ENCODE results near the gene GJC1.
"Not testable (repeated sequence)": the region's sequence is repeated elsewhere in the genome, so short reads cannot be mapped to it uniquely, and the experiment has no call there.

The GJC1 gene

DNA sequence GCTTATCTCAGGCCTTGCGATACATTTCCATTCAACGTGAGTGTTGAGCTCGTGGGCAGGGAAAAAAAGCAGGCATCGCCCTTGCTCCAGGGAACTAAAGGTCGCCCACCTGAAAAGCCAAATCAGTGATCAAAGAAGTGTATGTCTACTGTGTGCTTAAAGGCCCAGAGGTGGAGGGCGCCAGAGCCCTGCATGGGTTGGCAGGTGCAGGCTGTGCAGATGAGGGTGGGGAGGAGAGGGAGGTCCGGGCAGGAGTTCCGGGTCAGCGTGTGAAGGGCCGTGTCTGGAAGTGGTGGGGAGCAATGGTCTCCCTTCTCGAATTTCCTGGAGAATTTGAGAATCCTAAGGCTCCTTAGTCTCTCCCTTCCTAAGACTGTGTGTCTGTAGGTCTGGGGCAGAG, 64.1 kb downstream of the GJC1 start:
- in situ Hi-C loops (cut with MboI; ENCODE audit: low sequenced_read_pairs) = no loop called here

DNA sequence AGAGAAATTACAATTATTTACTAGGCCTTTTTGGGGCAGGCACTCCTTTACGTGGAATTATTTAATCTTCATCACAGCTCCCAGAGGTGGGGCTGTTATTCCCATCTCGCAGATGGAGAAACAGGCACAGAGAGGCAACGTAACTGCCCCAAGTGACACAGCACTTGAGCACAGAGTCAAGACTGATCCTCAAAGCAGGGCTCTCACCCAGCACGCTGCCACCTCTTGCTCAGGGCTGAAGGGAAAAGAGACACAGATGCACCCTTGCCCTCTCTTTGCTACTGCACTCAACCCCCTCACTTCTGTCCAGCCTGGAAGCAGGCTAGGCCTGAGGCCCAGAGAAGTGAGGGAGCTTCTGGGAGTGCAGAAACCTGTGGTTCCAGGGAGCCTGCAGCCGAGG, 66.9 kb downstream of the GJC1 start:
- in situ Hi-C loops (cut with MboI; ENCODE audit: low sequenced_read_pairs) = no loop called here

DNA sequence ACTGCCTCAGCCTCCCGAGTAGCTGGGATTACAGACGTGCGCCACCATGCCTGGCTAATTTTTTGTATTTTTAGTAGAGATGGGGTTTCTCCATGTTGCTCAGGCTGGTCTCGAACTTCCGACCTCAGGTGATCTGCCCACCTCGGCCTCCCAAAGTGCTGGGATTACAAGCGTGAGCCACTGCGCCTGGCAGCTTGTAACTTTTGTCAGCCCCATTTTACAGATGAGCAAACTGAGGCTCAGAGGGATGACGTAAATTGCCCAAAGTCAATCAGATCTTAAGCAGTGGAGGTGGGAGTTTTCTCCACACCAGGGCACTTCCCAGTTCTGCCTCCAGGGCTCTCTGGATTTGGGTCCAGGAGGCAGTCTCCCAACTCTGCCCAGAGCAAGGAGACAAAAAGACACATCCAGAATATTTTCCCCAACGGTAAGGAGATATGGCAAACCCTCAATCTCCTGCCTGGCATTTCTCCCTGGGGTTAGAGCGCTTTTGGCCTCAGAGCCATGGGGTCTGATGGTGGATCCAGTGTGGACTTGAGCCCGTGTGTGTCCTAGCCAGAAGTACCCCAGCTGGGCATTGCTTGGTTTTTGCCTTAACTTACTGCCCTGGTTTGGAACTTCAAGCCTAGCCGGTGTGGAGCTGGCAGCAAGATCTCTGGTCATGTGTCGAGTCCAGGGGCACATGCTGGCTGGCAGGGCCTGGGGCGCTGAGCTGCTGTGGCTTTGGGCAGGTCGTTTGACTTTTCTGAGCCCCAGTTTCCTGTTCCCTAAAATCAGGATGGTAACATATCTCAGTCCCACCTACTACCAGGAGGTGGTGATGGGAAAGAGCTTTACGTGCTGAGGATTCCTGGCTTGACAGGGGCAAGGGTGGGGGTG, 67.9 kb downstream of the GJC1 start:
- in situ Hi-C loops (cut with MboI; ENCODE audit: low sequenced_read_pairs) = no loop called here

DNA sequence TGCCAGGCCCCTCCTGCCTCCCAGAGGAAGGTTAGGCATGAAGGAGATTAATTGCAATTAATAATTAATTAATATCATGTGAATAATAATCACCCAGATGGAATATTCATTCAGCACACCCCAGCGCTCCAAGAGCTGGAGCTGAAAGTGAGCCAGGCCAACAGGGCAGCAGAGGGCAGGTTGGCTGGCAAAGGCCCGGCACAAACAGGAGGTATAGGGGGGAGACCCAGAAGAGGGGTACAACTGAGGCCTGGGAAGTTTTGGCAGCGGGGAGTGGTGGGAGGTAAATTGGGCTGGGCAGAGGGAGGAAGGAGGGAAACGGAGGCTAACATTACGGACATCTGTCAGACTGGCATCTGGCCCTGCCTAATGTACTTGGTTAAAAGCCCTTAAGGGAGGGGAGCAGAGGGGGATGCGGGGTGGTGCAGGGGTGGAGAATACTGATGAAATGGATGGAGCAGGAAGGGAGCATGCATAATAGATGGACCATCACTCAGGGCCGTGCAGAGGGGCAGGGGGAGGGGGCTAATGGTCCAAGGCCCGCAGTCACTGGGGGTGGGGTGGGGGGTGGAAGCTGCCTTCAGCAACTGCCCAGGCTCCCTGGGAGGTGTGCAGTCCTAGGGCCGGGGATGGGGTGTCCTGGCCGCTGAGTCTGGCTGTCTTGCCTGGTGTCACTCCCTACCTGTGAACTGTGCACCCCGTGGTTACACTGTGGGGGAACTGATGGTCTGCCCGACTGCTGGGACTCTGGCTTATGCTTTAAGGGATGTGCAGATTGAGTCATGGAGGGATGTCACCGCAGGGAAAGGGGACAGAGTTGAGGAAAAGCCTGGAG, 69.4 kb downstream of the GJC1 start:
- in situ Hi-C loops (cut with MboI; ENCODE audit: low sequenced_read_pairs) = no loop called here

DNA sequence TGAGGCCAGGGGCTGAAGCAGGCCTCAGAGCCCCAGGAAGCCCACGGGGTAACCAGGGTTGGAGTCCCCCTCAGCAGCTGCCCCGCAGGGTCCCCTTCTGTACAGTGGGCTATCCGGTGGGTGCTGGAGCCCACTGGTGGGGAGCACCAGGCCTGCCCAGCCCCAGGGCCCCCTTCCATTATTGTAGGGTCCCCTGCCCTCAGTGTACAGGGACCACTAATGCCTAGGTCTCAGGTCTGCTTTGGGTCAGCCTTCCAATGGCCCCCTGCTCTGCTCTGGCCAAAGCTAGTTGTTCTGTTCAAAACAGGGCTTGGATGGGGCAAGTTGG, 70.2 kb downstream of the GJC1 start:
- in situ Hi-C loops (cut with MboI; ENCODE audit: low sequenced_read_pairs) = no loop called here

DNA sequence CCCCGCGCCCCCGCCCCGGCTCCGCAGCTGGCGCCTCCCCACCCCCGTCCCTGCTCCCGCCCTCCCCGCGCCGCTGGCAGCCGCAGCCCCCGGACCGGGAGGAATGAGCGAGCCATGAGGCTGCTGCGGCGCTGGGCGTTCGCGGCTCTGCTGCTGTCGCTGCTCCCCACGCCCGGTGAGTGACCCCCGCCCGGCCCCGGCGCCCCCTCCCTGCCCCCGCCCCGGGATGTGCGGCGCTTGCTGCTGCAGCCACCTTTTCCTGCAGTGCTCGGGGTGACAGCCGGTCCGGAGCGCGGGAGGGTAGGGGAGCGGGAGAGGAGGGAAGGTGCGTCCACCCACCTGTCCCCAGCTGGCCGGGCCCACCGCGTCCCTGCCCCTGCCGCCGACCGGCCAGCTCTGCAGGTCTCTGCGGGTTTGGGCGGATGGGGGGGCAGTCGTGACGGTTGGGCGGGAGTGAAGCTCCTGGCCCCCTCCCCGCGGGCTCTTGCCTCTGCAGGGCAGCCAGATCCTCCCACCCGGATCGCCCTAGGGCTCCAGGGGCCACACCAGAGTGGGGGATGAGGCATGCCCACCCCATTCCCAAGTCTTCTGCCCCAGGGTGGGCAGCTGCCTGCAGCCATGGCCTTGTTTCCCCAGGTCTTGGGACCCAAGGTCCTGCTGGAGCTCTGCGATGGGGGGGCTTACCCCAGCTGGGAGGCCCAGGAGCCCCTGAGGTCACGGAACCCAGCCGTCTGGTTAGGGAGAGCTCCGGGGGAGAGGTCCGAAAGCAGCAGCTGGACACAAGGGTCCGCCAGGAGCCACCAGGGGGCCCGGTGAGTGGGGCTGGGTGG, 70.8 kb downstream of the GJC1 start:
- in situ Hi-C loops (cut with MboI; ENCODE audit: low sequenced_read_pairs) = no loop called here

DNA sequence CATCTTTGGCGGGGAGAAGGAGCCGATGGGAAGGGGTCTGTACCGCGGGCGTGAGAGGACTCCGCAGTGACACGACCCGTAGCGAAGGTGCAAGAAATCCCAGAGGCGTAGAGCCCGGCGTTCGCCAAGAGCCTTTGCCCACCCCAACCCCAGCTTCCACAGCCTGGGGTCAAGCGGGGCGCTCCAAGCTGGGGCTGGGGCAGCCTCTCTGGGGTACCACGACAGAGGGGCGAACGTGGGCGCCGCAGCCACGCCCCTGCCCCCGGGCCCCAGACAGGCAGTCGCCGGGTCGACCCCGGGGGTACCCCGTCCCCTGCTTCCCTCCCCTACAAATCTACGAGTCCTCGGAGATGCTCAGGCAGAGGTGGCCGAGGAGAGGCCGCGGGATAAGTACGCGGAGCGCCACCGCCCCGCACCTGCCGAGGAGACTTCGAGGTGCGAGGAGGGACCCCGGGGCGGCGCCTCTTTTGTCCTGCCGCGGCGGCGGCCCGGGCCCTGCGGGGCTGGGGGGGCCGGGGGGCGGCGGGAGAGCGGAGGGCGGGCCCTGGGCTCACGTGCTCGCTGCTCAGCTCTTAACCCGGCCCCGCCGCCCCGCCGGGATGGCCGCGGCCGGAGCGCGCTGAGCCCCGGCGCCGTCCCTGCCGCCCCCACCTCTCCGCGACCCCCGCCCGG, 71.5 kb downstream of the GJC1 start, which contains the start of gene ADAM11:
ADAM11 (plus strand) TSS at position 575 of the 672 bp plus-strand sequence. CDS start 212 bp downstream, outside the sequence.
- in situ Hi-C loops (cut with MboI; ENCODE audit: low sequenced_read_pairs) = no loop called here

DNA sequence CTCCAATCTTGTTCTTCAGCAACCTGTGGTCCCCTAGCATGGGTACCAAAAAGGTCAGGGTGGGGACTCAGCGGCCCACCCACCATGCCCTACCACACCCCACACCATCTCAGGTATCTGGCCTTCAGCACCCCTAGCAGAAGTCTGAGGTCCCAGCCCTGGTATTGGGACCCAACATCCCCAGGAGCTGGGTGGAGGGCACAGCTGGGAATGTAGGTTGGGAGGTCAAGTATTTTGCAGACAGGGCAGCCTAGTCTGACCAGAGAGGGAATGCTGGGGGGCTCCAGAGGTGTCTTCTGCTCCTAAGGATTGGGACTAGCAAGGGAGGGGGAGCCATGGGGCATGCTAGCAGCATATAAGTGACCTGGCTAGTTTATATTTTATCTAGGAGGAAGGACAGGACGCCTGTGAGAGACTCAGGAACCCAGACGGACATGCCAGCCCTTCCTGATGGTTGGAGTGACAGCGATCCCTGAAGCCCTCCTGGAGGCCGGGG, 72.1 kb downstream of the GJC1 start:
- in situ Hi-C loops (cut with MboI; ENCODE audit: low sequenced_read_pairs) = no loop called here

DNA sequence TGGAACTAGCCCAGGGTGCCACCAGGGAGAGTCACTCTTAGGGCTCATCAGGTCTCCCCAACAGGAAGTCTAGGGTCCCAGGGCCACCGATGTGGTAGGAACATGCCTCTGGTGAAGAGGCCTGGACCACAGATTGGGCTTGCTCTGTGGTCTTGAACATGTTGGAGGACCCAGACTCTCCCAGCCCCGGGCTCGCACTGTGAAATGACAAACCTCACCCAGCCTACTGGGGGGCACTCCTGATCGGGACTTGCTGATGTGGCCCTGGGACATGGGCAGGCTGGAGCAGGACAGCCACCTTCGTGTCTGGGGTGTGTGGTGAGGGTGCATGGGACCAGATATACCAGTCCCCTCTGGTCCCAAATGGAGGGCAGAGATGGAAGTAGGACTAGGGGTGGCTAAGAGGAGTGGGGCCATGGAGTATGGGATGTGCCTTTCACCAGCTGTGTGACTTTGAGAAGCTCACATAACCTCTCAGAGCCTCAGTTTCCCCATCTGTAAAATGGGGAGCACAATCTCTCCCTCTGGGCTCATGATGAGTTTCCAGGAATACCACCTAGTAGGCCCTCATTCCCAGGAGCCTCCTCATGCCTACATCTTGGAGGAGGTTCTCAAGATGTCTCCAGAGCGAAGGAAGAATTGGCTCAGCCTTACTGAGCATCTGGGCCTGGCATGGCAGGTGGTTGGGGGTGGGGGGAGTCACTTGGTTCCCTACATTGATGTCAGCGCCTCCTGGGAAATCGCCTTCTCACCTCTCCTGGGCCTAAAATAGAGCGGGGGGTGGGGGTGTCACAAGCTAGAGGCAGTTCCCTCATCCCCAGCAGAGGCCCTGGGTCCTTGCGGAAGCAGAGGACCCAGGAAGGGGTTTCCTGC, 72.8 kb downstream of the GJC1 start:
- in situ Hi-C loops (cut with MboI; ENCODE audit: low sequenced_read_pairs) = no loop called here

DNA sequence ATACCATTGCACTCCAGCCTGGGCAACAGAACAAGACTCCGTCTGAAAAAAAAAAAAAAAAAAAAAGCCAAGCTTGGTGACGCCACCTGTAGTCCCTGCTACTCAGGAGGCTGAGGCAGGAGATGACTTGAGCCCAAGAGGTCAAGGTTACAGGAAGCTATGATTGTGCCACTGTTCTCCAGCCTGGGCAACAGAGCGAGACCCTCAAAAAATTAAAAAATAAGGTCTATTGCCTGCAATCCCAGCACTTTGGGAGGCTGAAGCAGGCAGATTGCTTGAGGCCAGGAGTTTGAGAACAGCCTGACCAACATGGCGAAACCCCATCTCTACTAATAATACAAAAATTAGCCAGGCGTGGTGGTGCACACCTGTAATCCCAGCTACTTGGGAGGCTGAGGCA, 74.9 kb downstream of the GJC1 start:
- in situ Hi-C loops (cut with MboI; ENCODE audit: low sequenced_read_pairs) = not testable (repeated sequence)

DNA sequence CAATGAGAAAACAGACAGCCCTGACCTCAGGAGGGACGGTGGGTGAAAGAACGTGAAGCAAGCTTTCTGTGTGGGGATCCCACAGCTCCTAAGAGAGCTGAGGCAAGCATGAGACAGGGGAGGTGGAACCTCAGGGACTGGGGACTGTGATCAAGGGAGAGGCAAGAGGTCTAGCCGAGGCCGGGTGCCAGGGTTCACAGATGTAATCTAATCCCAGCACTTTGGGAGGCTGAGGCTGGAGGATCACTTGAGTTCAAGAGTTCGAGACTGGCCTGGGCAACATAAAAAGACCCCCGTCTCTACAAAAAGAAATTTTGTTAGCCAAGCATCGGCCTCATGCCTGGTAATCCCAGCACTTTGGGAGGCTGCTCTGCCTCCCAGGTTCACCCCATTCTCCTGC, 75.8 kb downstream of the GJC1 start:
- in situ Hi-C loops (cut with MboI; ENCODE audit: low sequenced_read_pairs) = no loop called here

DNA sequence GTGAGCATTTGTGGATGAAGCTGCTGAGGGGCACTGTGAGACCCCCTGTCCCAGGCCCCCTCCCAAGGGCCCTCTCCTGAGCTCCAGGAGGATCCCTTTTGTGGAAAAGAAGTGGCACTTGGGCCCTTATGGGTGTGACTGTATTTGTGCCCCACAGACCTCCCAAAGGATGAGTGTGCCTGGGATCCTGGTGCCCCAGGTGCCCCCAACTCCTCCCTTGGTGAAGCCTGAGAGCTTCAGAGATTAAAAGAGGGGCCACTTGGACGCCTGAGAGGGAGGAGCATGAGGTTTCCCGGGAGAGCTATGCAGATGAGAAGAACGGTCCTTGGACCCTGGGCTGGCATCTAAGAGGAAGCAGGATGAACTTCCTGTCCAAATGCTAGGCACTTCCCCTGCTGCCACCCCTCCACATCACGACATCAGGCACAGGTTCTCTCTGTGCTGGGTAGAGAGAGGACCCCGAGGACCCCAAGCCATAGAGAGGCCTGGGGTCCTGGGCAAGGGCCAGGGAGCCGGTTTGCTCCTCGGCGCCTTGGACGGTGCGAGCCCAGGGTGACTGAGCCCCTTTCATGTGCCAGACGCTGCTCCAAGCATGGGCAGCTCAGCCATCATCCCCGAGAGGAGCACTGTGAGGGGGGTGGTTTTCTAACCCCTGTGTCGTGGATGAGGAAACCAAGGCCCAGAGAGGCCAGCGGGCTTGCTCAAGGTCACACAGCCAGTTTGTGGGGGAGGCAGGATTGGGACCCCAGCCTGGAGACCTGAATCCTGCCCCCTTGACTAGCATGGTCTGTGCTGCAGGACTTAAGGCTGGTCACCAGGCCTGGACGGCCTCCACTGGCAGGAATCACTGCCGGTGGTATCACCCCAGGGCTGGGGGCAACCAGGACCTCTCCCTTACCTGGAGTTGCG, 76.9 kb downstream of the GJC1 start:
- in situ Hi-C loops (cut with MboI; ENCODE audit: low sequenced_read_pairs) = no loop called here

DNA sequence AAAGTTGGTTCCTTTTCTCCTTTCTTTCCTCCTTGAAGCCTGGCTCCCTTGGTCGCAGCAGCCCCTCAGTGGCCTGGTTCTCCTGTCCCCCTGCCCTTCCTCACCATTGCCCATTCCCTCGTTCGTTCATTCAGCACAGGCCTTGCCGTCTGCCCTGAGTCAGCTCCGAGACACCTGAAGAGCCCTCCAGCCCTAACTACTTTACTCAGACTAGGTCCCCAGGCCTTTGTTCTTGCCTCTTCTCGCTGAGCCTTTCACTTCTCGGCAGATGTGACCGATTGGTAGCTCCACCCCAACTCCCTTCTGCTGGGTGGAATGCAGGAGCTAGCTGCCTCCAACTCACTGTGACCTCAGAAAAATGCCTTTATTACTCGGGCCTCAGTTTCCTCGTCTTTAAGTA, 78.3 kb downstream of the GJC1 start:
- in situ Hi-C loops (cut with MboI; ENCODE audit: low sequenced_read_pairs) = no loop called here

DNA sequence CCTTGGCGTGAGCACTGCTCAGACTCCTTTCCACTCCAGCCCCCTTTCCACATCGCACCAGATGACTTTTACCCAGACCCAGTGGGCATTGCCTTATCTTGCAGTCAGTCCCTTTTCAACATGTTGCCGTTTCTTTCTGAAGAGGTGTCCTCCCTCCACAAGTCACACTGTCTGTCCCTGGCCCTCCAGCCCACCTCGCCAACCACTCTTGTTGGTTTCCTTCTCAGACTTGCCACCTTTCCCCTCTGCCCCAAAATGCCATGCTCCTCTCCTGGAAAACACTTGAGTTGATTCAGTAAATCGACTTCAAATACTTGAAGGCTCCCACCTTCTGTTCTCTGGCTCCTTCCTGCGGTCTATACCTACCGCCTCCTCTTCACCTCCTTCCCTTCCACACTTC, 78.8 kb downstream of the GJC1 start:
- in situ Hi-C loops (cut with MboI; ENCODE audit: low sequenced_read_pairs) = no loop called here

DNA sequence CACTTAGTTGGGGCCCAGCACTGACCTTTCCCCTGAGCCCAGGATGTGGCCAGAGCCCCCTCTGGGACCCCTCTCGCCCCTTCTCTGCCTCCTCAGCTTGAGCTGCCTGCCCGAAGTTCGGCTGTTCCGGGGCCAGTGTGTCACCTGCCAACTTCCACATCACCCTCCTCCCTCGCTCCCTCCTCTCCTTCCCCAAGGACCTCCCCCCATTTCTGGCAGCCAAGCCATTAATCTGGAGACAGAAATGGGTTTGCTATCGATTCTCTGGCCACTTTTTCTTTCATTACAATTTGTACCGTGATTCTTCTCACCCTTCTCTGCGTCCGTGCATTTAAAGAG, 80.1 kb downstream of the GJC1 start:
- in situ Hi-C loops (cut with MboI; ENCODE audit: low sequenced_read_pairs) = no loop called here

DNA sequence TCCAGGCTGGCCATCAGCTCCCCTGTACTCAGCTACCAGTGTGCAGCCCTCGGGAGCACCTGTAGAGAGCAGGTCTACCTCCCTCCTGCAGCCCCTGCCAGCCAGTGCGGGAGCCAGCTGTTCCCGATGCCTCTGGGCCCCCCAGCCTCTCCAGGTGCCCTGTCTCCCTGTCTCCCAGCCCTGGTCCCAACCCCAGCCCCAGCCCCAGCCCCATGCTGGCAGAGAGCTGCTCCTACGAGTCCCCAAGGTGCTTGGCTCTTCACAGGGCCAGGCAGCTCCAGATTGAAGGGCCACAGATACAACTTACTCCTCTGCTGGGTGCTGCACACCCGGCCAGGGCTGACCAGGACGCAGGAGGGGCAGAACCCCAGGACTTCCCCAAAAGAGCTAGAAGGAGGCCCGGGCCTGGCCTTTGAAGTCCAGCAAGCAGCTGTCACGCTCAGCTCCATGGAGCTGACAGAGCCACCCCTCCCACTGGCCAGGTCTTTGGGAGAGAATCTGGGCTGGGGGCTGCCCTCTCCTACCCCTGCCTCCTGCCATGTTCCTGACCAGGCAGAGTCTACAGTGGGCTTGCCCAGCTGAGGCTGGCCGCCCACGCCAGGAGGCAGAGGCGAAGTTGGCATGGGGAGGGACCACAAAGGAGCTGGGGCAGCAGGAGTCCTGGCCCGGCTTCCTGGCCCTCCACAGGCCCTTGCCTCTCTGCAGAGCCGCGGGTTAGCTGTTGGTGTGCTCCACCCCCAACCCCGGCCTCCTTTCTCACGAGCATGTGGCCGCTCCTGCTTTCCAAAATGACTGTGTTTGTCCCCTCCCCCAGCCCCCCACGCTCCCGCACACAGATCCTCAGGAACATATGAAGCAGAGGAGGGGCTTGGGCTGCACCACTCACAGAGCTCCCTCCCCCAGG, 80.8 kb downstream of the GJC1 start:
- in situ Hi-C loops (cut with MboI; ENCODE audit: low sequenced_read_pairs) = no loop called here

All from HL-60/S4 treated with phorbol 12-myristate 13-acetate at 8.2 ng/mL for 4 days and 3 days (cell line).